ENCODE data around the gene MTMR12. TPM values are rescaled to one million over a fixed set of nuclear protein-coding genes. Genes with fewer than 3 reads are reported as not detected.
"Not testable (repeated sequence)": the region's sequence is repeated elsewhere in the genome, so short reads cannot be mapped to it uniquely, and the experiment has no call there.

MTMR12 gene
- polyA plus RNA-seq, 1 donor from 2014 or later, result 18.3 TPM

- H3K27me3 Mint-ChIP-seq, H3K9me3 Mint-ChIP-seq, H3K36me3 Mint-ChIP-seq, H3K4me3 Mint-ChIP-seq, H3K27ac Mint-ChIP-seq: not testable (repeated sequence)
- peaks cover 34 to 47% (median 40%) of the 10 kb centered on the region in 3 donors for H3K4me1 Mint-ChIP-seq
These were observed 16.6 kb downstream of the MTMR12 start for GRCh38 chr5:32295966-32296772.

GRCh38 chr5:32291591-32291990 is 21.1 kb downstream of the MTMR12 start:
- Mint-ChIP-seq H3K27me3 (no peaks in the 10 kb centered on the region), H3K9me3 (no peaks in the 10 kb centered on the region), H3K4me1 (peaks cover 22 to 42% (median 37%) of the 10 kb centered on the region in 3 donors), H3K4me3 (no peak overlapping the region), H3K36me3 (peaks cover 14% of the 10 kb centered on the region), H3K27ac (peak overlapping the region in 2 of 3 donors; percentile 87 to 96)

GRCh38 chr5:32290922-32291321 is 21.8 kb downstream of the MTMR12 start:
- Mint-ChIP-seq H3K4me3 (peak overlapping the region in 3 of 4 donors; percentile 5 to 84 (median 69)), H3K4me1 (peaks cover 22 to 42% (median 37%) of the 10 kb centered on the region in 3 donors), H3K36me3 (peaks cover 13% of the 10 kb centered on the region), H3K27ac (peak overlapping the region; percentile 42 to 96 (median 87)), H3K27me3 (no peaks in the 10 kb centered on the region), H3K9me3 (no peaks in the 10 kb centered on the region)

GRCh38 chr5:32290501-32290900 is 22.2 kb downstream of the MTMR12 start:
- peak overlapping the region in 2 of 4 donors; percentile 69 to 84 for H3K4me3 Mint-ChIP-seq
- H3K27ac Mint-ChIP-seq, result peak overlapping the region; percentile 42 to 96 (median 87)
- not testable (repeated sequence) for H3K9me3 Mint-ChIP-seq, H3K27me3 Mint-ChIP-seq
- peaks cover 13% of the 10 kb centered on the region for H3K36me3 Mint-ChIP-seq
- H3K4me1 Mint-ChIP-seq, result peaks cover 24 to 44% (median 39%) of the 10 kb centered on the region in 3 donors

GRCh38 chr5:32289986-32290385 is 22.8 kb downstream of the MTMR12 start:
- H3K4me3 Mint-ChIP-seq, H3K27me3 Mint-ChIP-seq, H3K9me3 Mint-ChIP-seq: not testable (repeated sequence)
- H3K36me3 Mint-ChIP-seq, result peaks cover 13% of the 10 kb centered on the region
- peaks cover 25 to 46% (median 40%) of the 10 kb centered on the region in 3 donors for H3K4me1 Mint-ChIP-seq
- peak overlapping the region in 1 of 3 donors; percentile 87 for H3K27ac Mint-ChIP-seq

- Mint-ChIP-seq H3K27ac (peak overlapping the region in 2 of 3 donors; percentile 33 to 47), H3K4me1 (peaks cover 23 to 45% (median 44%) of the 10 kb centered on the region in 3 donors)
- not testable (repeated sequence) for H3K27me3 Mint-ChIP-seq, H3K36me3 Mint-ChIP-seq, H3K9me3 Mint-ChIP-seq, H3K4me3 Mint-ChIP-seq
These were observed 24.6 kb downstream of the MTMR12 start for GRCh38 chr5:32288135-32288534.

- H3K27me3 Mint-ChIP-seq, H3K9me3 Mint-ChIP-seq, H3K4me3 Mint-ChIP-seq: not testable (repeated sequence)
- peak overlapping the region in 1 of 3 donors; percentile 26 for H3K27ac Mint-ChIP-seq
- peaks cover 11% of the 10 kb centered on the region for H3K36me3 Mint-ChIP-seq
- H3K4me1 Mint-ChIP-seq, result peaks cover 18 to 44% (median 38%) of the 10 kb centered on the region in 3 donors
These were observed 25.2 kb downstream of the MTMR12 start for GRCh38 chr5:32287525-32287924.

- H3K27ac Mint-ChIP-seq, result peak overlapping the region in 2 of 3 donors; percentile 47 to 81
These were observed 27.1 kb downstream of the MTMR12 start for GRCh38 chr5:32285510-32286138.

GRCh38 chr5:32283539-32284377 is 29.0 kb downstream of the MTMR12 start:
- peak overlapping the region in 1 of 4 donors; percentile 80 for H3K4me3 Mint-ChIP-seq
- H3K4me1 Mint-ChIP-seq, result peaks cover 22 to 56% (median 40%) of the 10 kb centered on the region in 3 donors
- H3K27me3 Mint-ChIP-seq, result no peaks in the 10 kb centered on the region
- H3K36me3 Mint-ChIP-seq, result peaks cover 12% of the 10 kb centered on the region
- no peaks in the 10 kb centered on the region for H3K9me3 Mint-ChIP-seq
- peak overlapping the region in 2 of 3 donors; percentile 23 to 67 for H3K27ac Mint-ChIP-seq

More at GRCh38 chr5:32285510-32286138, 27.1 kb downstream of the MTMR12 start:
- H3K36me3 Mint-ChIP-seq, result peaks cover 9% of the 10 kb centered on the region
- H3K9me3 Mint-ChIP-seq, result no peaks in the 10 kb centered on the region
- no peak overlapping the region for H3K4me3 Mint-ChIP-seq
- H3K4me1 Mint-ChIP-seq, result peaks cover 16 to 44% (median 28%) of the 10 kb centered on the region in 3 donors
- H3K27me3 Mint-ChIP-seq, result no peaks in the 10 kb centered on the region

GRCh38 chr5:32283061-32283460 is 29.7 kb downstream of the MTMR12 start:
- Mint-ChIP-seq H3K9me3 (no peaks in the 10 kb centered on the region), H3K27me3 (no peaks in the 10 kb centered on the region), H3K27ac (peak overlapping the region in 1 of 3 donors; percentile 67), H3K4me3 (peak overlapping the region in 1 of 4 donors; percentile 80), H3K36me3 (peaks cover 8% of the 10 kb centered on the region), H3K4me1 (peaks cover 22 to 54% (median 44%) of the 10 kb centered on the region in 3 donors)

- Mint-ChIP-seq H3K36me3 (peaks cover 8% of the 10 kb centered on the region), H3K4me1 (peaks cover 25 to 56% (median 46%) of the 10 kb centered on the region in 3 donors), H3K27me3 (no peaks in the 10 kb centered on the region), H3K27ac (peak overlapping the region in 1 of 3 donors; percentile 67), H3K4me3 (no peak overlapping the region), H3K9me3 (no peaks in the 10 kb centered on the region)
These were observed 30.1 kb downstream of the MTMR12 start for GRCh38 chr5:32282633-32283032.

- peaks cover 28 to 51% (median 43%) of the 10 kb centered on the region in 3 donors for H3K4me1 Mint-ChIP-seq
- H3K27me3 Mint-ChIP-seq, H3K36me3 Mint-ChIP-seq, H3K4me3 Mint-ChIP-seq, H3K9me3 Mint-ChIP-seq: not testable (repeated sequence)
- H3K27ac Mint-ChIP-seq, result peak overlapping the region; percentile 41 to 53 (median 52)
These were observed 31.2 kb downstream of the MTMR12 start for GRCh38 chr5:32281378-32282133.

- Mint-ChIP-seq H3K27me3 (no peaks in the 10 kb centered on the region), H3K36me3 (peaks cover 8% of the 10 kb centered on the region), H3K9me3 (no peaks in the 10 kb centered on the region), H3K4me3 (peak overlapping the region in 3 of 4 donors; percentile 8 to 53 (median 27)), H3K27ac (peak overlapping the region; percentile 41 to 80 (median 52)), H3K4me1 (peaks cover 31 to 54% (median 49%) of the 10 kb centered on the region in 3 donors)
These were observed 32.1 kb downstream of the MTMR12 start for GRCh38 chr5:32280656-32281081.

GRCh38 chr5:32279786-32280185 is 33.0 kb downstream of the MTMR12 start:
- peaks cover 8% of the 10 kb centered on the region for H3K36me3 Mint-ChIP-seq
- H3K4me1 Mint-ChIP-seq, result peaks cover 28 to 52% (median 45%) of the 10 kb centered on the region in 3 donors
- peak overlapping the region in 1 of 3 donors; percentile 52 for H3K27ac Mint-ChIP-seq
- no peaks in the 10 kb centered on the region for H3K27me3 Mint-ChIP-seq
- no peaks in the 10 kb centered on the region for H3K9me3 Mint-ChIP-seq
- no peak overlapping the region for H3K4me3 Mint-ChIP-seq

Data from IgD-negative memory B cell (primary cell).